Measurements from ENCODE around the gene HECW1.

HECW1 gene

GRCh38 chr7:43476896-43477295 lies 364.4 kb downstream of the HECW1 start:
- no peak for ATAC-seq
- TF ChIP-seq ZFP3 (CRISPR knock-in tag; IDR thresholded peaks at IDR 0.05) (no peak), ARNTL (CRISPR knock-in tag; IDR thresholded peaks at IDR 0.05; ENCODE audit: borderline replicate concordance, low read depth) (no peak)

- TF ChIP-seq TCF4 (CRISPR knock-in tag; IDR thresholded peaks at IDR 0.05; ENCODE audit: borderline replicate concordance) (no peak), ZC3H10 (CRISPR knock-in tag; IDR thresholded peaks at IDR 0.05) (no peak), ZNF70 (CRISPR knock-in tag; IDR thresholded peaks at IDR 0.05) (no peak), PATZ1 (CRISPR knock-in tag; IDR thresholded peaks at IDR 0.05; ENCODE audit: borderline replicate concordance) (no peak), TOX (CRISPR knock-in tag; IDR thresholded peaks at IDR 0.05; ENCODE audit: borderline replicate concordance) (no peak), ESRRG (CRISPR knock-in tag; IDR thresholded peaks at IDR 0.05) (no peak), ISL1 (CRISPR knock-in tag; IDR thresholded peaks at IDR 0.05) (no peak), GLIS3 (CRISPR knock-in tag; IDR thresholded peaks at IDR 0.05) (no peak), RARB (CRISPR knock-in tag; IDR thresholded peaks at IDR 0.05) (no peak), ZFP30 (CRISPR knock-in tag; IDR thresholded peaks at IDR 0.05) (no peak), CREB5 (CRISPR knock-in tag; IDR thresholded peaks at IDR 0.05; ENCODE audit: low read depth) (no peak), TSHZ2 (CRISPR knock-in tag; IDR thresholded peaks at IDR 0.05) (no peak), CSRNP3 (CRISPR knock-in tag; IDR thresholded peaks at IDR 0.05) (no peak), ZNF8 (CRISPR knock-in tag; IDR thresholded peaks at IDR 0.05) (no peak), POU6F1 (CRISPR knock-in tag; IDR thresholded peaks at IDR 0.05; ENCODE audit: borderline replicate concordance, low read depth) (no peak), ARNTL (CRISPR knock-in tag; IDR thresholded peaks at IDR 0.05; ENCODE audit: borderline replicate concordance, low read depth) (no peak), BACH2 (CRISPR knock-in tag; IDR thresholded peaks at IDR 0.05; ENCODE audit: borderline replicate concordance) (no peak), OSR1 (CRISPR knock-in tag; IDR thresholded peaks at IDR 0.05) (no peak), ZFP3 (CRISPR knock-in tag; IDR thresholded peaks at IDR 0.05) (no peak), CSDC2 (CRISPR knock-in tag; IDR thresholded peaks at IDR 0.05) (no peak)
- no peak for ATAC-seq
These were observed 366.6 kb downstream of the HECW1 start for GRCh38 chr7:43479042-43479441.

GRCh38 chr7:43479543-43479942 lies 367.1 kb downstream of the HECW1 start:
- TF ChIP-seq TOX (CRISPR knock-in tag; IDR thresholded peaks at IDR 0.05; ENCODE audit: borderline replicate concordance) (no peak), CSDC2 (CRISPR knock-in tag; IDR thresholded peaks at IDR 0.05) (no peak), PATZ1 (CRISPR knock-in tag; IDR thresholded peaks at IDR 0.05; ENCODE audit: borderline replicate concordance) (no peak), PPARA (CRISPR knock-in tag; IDR thresholded peaks at IDR 0.05; ENCODE audit: borderline replicate concordance) (no peak), ZFP3 (CRISPR knock-in tag; IDR thresholded peaks at IDR 0.05) (no peak), TCF4 (CRISPR knock-in tag; IDR thresholded peaks at IDR 0.05; ENCODE audit: borderline replicate concordance) (no peak), ESRRG (CRISPR knock-in tag; IDR thresholded peaks at IDR 0.05) (no peak), CSRNP3 (CRISPR knock-in tag; IDR thresholded peaks at IDR 0.05) (no peak)
- no peak for ATAC-seq

Measured in SK-N-SH treated with all-trans-retinoic acid at 6 μM for 48 hours (cell line).